SU-DHL-6 (cell line): ENCODE data around the gene TANGO6.

Source experiments
- EZH2phosphoT487 ChIP-seq: fragments of 200-600 bp; sonication (generic), shearing (Covaris generic); conservative IDR thresholded peaks from 2 replicates; pipeline ENCODE4 v1.6.1; 2018; ENCODE audit warnings: mild to moderate bottlenecking, antibody characterized with exemption, low read length, moderate library complexity, mixed read lengths
- TF ChIP-seq, protein P1 (sequence below): fragments of 200-600 bp; sonication (generic); IDR thresholded peaks from one replicate; pipeline ENCODE4 v1.5.1; 2017; ENCODE audit warnings: antibody characterized with exemption, mild to moderate bottlenecking, low read length, moderate library complexity; ENCODE audit not compliant: insufficient read depth, poor library complexity, severe bottlenecking

DNA sequence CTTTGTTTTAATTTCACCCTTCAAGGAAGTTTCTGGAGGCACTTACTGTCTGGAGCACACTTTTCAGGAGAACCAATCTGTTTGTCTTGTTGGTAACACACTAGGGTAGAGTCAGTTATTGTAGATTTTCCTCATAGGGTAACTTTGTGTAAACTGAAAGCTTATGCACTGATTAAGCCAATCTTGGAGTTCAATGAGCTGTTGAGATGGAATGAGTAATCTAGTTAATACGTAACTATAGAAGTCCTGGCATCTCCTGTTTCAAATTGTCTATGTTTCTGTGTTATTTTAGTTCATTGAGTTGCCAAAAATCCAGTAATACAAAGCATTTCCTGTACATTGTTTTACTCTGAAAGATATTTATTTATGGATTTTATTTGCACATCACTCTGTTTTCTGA lies 150.6 kb downstream of the TANGO6 start:
- TF ChIP-seq, protein P1, sequence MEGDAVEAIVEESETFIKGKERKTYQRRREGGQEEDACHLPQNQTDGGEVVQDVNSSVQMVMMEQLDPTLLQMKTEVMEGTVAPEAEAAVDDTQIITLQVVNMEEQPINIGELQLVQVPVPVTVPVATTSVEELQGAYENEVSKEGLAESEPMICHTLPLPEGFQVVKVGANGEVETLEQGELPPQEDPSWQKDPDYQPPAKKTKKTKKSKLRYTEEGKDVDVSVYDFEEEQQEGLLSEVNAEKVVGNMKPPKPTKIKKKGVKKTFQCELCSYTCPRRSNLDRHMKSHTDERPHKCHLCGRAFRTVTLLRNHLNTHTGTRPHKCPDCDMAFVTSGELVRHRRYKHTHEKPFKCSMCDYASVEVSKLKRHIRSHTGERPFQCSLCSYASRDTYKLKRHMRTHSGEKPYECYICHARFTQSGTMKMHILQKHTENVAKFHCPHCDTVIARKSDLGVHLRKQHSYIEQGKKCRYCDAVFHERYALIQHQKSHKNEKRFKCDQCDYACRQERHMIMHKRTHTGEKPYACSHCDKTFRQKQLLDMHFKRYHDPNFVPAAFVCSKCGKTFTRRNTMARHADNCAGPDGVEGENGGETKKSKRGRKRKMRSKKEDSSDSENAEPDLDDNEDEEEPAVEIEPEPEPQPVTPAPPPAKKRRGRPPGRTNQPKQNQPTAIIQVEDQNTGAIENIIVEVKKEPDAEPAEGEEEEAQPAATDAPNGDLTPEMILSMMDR: no peak
- TF ChIP-seq EZH2phosphoT487: no peak
